ENCODE results near the gene AFG3L2.

- no peak for TF ChIP-seq NRF1 (conservative IDR thresholded peaks at IDR 0.05; ENCODE audit: low read depth, low read length)
- no peak for TF ChIP-seq CTCF (IDR thresholded peaks at IDR 0.05 in 2 of 3, conservative IDR thresholded peaks at IDR 0.05 in 1 of 3; ENCODE audit: control insufficient read depth in 2 of 3, extremely low read depth in 1 of 3, insufficient read depth in 1 of 3, low read depth in 3 of 3, low read length in 3 of 3)
- TF ChIP-seq MTA2 (IDR thresholded peaks at IDR 0.05; ENCODE audit: low read depth): no peak
- no peak for TF ChIP-seq RELB (IDR thresholded peaks at IDR 0.05; ENCODE audit: low read depth)
- TF ChIP-seq PML (IDR thresholded peaks at IDR 0.05; ENCODE audit: low read length): no peak
- TF ChIP-seq EZH2 (IDR thresholded peaks at IDR 0.05; ENCODE audit: borderline replicate concordance, control insufficient read depth, low read depth, low read length): no peak
- TF ChIP-seq CHD2 (IDR thresholded peaks at IDR 0.05; ENCODE audit: borderline replicate concordance, low read depth, low read length): no peak
- TF ChIP-seq MAX (IDR thresholded peaks at IDR 0.05; ENCODE audit: low read depth, low read length): no peak
- TF ChIP-seq GABPA (IDR thresholded peaks at IDR 0.05; ENCODE audit: low read depth): no peak
- TF ChIP-seq ZNF217 (IDR thresholded peaks at IDR 0.05): no peak
- TF ChIP-seq USF2 (IDR thresholded peaks at IDR 0.05; ENCODE audit: borderline replicate concordance, low read depth, low read length): no peak
- TF ChIP-seq POLR2A (IDR thresholded peaks at IDR 0.05; ENCODE audit: low read depth, low read length): no peak
Observed at GRCh38 chr18:12313530-12314245, 63.3 kb downstream of the AFG3L2 start.

Measured in GM12878 (cell line).